ENCODE results near the gene TSPAN17.

- no peak for TF ChIP-seq CTCF (IDR thresholded peaks at IDR 0.05)
- TF ChIP-seq POLR2A (IDR thresholded peaks at IDR 0.05): no peak
These were observed 53.1 kb downstream of the TSPAN17 start for GRCh38 chr5:176700239-176700847.

Measured in body of pancreas (tissue), 4 donors.